Epithelial cell of esophagus (primary cell): ENCODE data around the gene SLC22A12.
A peak's percentile ranks its signal among the peaks of the same experiment; 100 is the strongest.

Experiments used
- DNase-seq: peaks from one replicate; pipeline ENCODE4 v3.0.0; 2010; ENCODE audit warnings: low read depth
- H3K4me3 ChIP-seq: 2 replicates; pipeline ENCODE4 v1.5.1; 2011; ENCODE audit warnings: mild to moderate bottlenecking, low read length, control low read depth
- TF ChIP-seq, protein P1 (sequence below): IDR thresholded peaks from 2 replicates; pipeline ENCODE4 v1.5.1; 2011; ENCODE audit warnings: low read depth, mild to moderate bottlenecking, low read length, control low read depth, inconsistent platforms; ENCODE audit not compliant: insufficient read depth; ENCODE audit errors: missing control alignments

The SLC22A12 gene

DNA sequence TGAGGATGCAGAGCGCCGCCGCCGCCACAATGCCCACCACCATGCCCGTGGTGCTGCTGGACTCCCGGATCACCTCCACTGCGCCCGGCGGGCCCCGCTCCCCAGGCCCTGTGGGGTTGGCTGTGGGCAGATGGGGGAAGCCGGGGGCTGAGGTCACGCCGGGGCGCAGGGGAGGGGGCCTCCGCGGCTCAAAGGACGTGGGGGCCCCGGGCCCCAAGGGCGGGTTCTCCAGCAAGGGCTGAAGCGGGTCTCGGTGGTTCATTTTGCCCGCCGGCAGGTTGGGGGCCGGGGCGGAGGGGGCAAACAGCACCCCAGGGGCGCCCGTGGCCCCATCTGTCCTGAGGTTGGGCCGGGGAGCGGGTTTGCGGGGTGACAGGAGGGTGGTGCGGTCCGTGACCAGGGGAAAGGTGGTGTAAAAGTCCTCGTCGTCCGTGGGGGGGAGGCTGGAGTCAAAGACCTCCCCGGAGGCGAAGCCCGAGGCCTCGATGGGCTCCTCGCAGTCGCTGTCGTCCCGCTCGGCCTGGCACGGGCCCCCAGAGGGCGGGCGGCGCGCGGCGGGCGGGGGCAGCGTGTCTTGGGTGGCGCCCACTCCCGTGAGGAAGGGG, 16.5 kb downstream of the SLC22A12 start:
- TF ChIP-seq, protein P1, sequence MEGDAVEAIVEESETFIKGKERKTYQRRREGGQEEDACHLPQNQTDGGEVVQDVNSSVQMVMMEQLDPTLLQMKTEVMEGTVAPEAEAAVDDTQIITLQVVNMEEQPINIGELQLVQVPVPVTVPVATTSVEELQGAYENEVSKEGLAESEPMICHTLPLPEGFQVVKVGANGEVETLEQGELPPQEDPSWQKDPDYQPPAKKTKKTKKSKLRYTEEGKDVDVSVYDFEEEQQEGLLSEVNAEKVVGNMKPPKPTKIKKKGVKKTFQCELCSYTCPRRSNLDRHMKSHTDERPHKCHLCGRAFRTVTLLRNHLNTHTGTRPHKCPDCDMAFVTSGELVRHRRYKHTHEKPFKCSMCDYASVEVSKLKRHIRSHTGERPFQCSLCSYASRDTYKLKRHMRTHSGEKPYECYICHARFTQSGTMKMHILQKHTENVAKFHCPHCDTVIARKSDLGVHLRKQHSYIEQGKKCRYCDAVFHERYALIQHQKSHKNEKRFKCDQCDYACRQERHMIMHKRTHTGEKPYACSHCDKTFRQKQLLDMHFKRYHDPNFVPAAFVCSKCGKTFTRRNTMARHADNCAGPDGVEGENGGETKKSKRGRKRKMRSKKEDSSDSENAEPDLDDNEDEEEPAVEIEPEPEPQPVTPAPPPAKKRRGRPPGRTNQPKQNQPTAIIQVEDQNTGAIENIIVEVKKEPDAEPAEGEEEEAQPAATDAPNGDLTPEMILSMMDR, result no peak
- DNase-seq, result no peak
- H3K4me3 ChIP-seq, result no peak overlapping the region

DNA sequence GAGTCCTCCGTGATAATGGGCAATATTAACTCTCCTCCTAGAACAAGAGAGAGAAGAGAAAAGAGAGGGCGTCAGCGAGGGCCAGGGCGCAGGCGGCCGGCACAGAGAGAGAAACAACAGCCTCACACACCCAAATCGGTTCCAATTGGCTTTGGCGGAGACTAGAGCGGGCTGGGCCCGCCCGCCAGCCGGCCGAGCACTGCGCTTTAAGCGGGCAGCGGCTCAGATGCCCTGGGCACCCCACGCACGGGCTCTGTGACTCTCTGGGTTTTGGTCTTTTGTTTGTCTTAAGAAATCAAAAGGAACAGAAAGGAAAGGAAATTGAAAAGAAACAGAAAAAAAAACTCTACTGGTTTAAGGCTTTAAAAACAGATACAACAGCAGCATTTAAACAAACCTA, 17.0 kb downstream of the SLC22A12 start:
- DNase-seq, result peak; percentile 41
- H3K4me3 ChIP-seq, result no peak overlapping the region
- TF ChIP-seq, protein P1, result no peak

GRCh38 chr11:64608636-64609035, 17.6 kb downstream of the SLC22A12 start:
- DNase-seq, result no peak
- TF ChIP-seq, protein P1, result no peak
- no peak overlapping the region for H3K4me3 ChIP-seq

- TF ChIP-seq, protein P1, result no peak
- DNase-seq, result no peak
- no peak overlapping the region for H3K4me3 ChIP-seq
Measured at GRCh38 chr11:64609436-64610047, 18.5 kb downstream of the SLC22A12 start.

DNA sequence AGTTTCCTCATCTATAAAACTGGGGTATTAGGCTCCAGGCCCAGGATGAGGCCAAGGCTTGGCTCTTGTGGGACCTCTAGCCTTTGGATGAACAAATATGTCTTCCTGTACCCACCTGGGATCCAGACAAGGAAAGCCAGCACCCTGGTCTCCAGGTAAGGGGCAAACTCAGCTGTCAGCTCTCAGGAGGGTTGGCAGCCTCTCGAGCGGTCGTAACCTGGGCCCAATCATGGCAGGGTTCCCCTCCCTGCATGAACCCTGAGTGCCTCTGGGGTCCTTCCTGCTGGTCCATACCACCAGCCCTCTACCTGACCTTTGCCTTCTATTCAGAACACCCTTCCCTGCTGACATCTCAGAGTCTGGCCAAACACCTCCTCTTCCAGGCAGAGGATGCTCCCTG, 19.6 kb downstream of the SLC22A12 start:
- DNase-seq, result no peak
- TF ChIP-seq, protein P1, result no peak
- no peak overlapping the region for H3K4me3 ChIP-seq

GRCh38 chr11:64611176-64611575, 20.2 kb downstream of the SLC22A12 start:
- TF ChIP-seq, protein P1, result no peak
- DNase-seq, result no peak
- H3K4me3 ChIP-seq, result no peak overlapping the region
